Measurements from ENCODE around the gene CDH22.

- TF ChIP-seq, protein P1, sequence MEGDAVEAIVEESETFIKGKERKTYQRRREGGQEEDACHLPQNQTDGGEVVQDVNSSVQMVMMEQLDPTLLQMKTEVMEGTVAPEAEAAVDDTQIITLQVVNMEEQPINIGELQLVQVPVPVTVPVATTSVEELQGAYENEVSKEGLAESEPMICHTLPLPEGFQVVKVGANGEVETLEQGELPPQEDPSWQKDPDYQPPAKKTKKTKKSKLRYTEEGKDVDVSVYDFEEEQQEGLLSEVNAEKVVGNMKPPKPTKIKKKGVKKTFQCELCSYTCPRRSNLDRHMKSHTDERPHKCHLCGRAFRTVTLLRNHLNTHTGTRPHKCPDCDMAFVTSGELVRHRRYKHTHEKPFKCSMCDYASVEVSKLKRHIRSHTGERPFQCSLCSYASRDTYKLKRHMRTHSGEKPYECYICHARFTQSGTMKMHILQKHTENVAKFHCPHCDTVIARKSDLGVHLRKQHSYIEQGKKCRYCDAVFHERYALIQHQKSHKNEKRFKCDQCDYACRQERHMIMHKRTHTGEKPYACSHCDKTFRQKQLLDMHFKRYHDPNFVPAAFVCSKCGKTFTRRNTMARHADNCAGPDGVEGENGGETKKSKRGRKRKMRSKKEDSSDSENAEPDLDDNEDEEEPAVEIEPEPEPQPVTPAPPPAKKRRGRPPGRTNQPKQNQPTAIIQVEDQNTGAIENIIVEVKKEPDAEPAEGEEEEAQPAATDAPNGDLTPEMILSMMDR (conservative IDR thresholded peaks at IDR 0.05; ENCODE audit: low read depth, low read length): no peak
- TF ChIP-seq EZH2 (IDR thresholded peaks at IDR 0.05; ENCODE audit: borderline replicate concordance, low read depth, low read length, poor library complexity, severe bottlenecking): no peak
These were observed 170.5 kb downstream of the CDH22 start for GRCh38 chr20:46137816-46138215.

Measured in A673 (cell line).